Ascending aorta (tissue), 2 donors: ENCODE data around the gene HDAC8. TPM values are rescaled to one million over a fixed set of nuclear protein-coding genes. Genes with fewer than 3 reads are reported as not detected.

Source experiments
- DNase-seq, 2 donors: peaks; one replicate each; pipeline ENCODE4 v3.0.0-alpha.2; 2019; ENCODE audit warnings: low spot score in 2 of 2
- H3K27ac ChIP-seq, 2 donors: fragments of 200-600 bp; sonication (generic); one replicate each; pipeline ENCODE4 v1.5.1; 2016 to 2017; ENCODE audit warnings: mild to moderate bottlenecking in 1 of 2
- H3K27me3 ChIP-seq: fragments of 200-600 bp; sonication (generic); one replicate; pipeline ENCODE4 v1.5.1; 2017
- H3K36me3 ChIP-seq, 2 donors: fragments of 200-600 bp; sonication (generic); one replicate each; pipeline ENCODE4 v1.5.1; 2016
- H3K4me1 ChIP-seq, 2 donors: fragments of 200-600 bp; sonication (generic); one replicate each; pipeline ENCODE4 v1.5.1; 2016 to 2017; ENCODE audit warnings: mild to moderate bottlenecking in 1 of 2
- H3K4me3 ChIP-seq, 2 donors: fragments of 200-600 bp; sonication (generic); one replicate each; pipeline ENCODE4 v1.5.1; 2016 to 2017; ENCODE audit warnings: mild to moderate bottlenecking in 1 of 2
- H3K9me3 ChIP-seq, 2 donors: fragments of 200-600 bp; sonication (generic); one replicate each; pipeline ENCODE4 v1.5.1; 2016
- CTCF ChIP-seq, 3 experiments: fragments of 200-600 bp in 2 of 3; fragments of 450-650 bp in 1 of 3; sonication (generic) in 2 of 3; IDR thresholded peaks; one replicate each; pipeline ENCODE4 v1.5.1; 2016 to 2019; ENCODE audit warnings: antibody characterized with exemption in 3 of 3, mild to moderate bottlenecking in 1 of 3, moderate library complexity in 1 of 3
- intact Hi-C: fragments of 100-400 bp; cut with DNase I; formaldehyde crosslinking; loops from one replicate; pipeline ENCODE4 v1.15.1; 2023
- total RNA-seq: library from RNA; depleted of rRNA; stranded (reverse); fragments of >200 nt; gene quantifications from one replicate; pipeline ENCODE4 v1.1.0, GENCODE V29; 2016

The HDAC8 gene
- total RNA-seq, 1 donor from 2014 or later, result 41.1 TPM

- Histone ChIP-seq H3K36me3 (no peaks in the 10 kb centered on the region), H3K4me1 (no peaks in the 10 kb centered on the region), H3K4me3 (no peak overlapping the region), H3K27ac (no peak overlapping the region), H3K27me3 (no peaks in the 10 kb centered on the region), H3K9me3 (no peaks in the 10 kb centered on the region)
- intact Hi-C loops, result no loop called here
- no peak for DNase-seq
- no peak for TF ChIP-seq CTCF (IDR thresholded peaks at IDR 0.05)
Observed at GRCh38 chrX:72393836-72394517, 178.7 kb downstream of the HDAC8 start.

- intact Hi-C loops, result no loop called here
- no peaks in the 10 kb centered on the region for H3K36me3 ChIP-seq
- no peak for TF ChIP-seq CTCF (IDR thresholded peaks at IDR 0.05)
- no peak overlapping the region for H3K27ac ChIP-seq
- H3K4me1 ChIP-seq, result no peaks in the 10 kb centered on the region
- no peak overlapping the region for H3K4me3 ChIP-seq
- no peak for DNase-seq
- no peaks in the 10 kb centered on the region for H3K9me3 ChIP-seq
- H3K27me3 ChIP-seq, result no peaks in the 10 kb centered on the region
Observed at GRCh38 chrX:72392816-72393800, 179.5 kb downstream of the HDAC8 start.

- Histone ChIP-seq H3K27ac (no peak overlapping the region), H3K36me3 (no peaks in the 10 kb centered on the region), H3K4me1 (no peaks in the 10 kb centered on the region), H3K27me3 (no peaks in the 10 kb centered on the region), H3K9me3 (no peaks in the 10 kb centered on the region), H3K4me3 (no peak overlapping the region)
- no peak for TF ChIP-seq CTCF (IDR thresholded peaks at IDR 0.05)
- intact Hi-C loops, result no loop called here
- no peak for DNase-seq
Observed at GRCh38 chrX:72392042-72392441, 180.6 kb downstream of the HDAC8 start.

- H3K4me3 ChIP-seq, result no peak overlapping the region
- no peak for DNase-seq
- intact Hi-C loops, result no loop called here
- no peaks in the 10 kb centered on the region for H3K9me3 ChIP-seq
- no peaks in the 10 kb centered on the region for H3K36me3 ChIP-seq
- TF ChIP-seq CTCF (IDR thresholded peaks at IDR 0.05), result no peak
- H3K27ac ChIP-seq, result no peak overlapping the region
- H3K27me3 ChIP-seq, result no peaks in the 10 kb centered on the region
- no peaks in the 10 kb centered on the region for H3K4me1 ChIP-seq
Observed at GRCh38 chrX:72387247-72387646, 185.4 kb downstream of the HDAC8 start.

GRCh38 chrX:72382202-72382595 is 190.4 kb downstream of the HDAC8 start:
- no peaks in the 10 kb centered on the region for H3K27me3 ChIP-seq
- intact Hi-C loops, result no loop called here
- H3K36me3 ChIP-seq, result no peaks in the 10 kb centered on the region
- no peaks in the 10 kb centered on the region for H3K4me1 ChIP-seq
- no peak for DNase-seq
- H3K4me3 ChIP-seq, result no peak overlapping the region
- no peak for TF ChIP-seq CTCF (IDR thresholded peaks at IDR 0.05)
- no peaks in the 10 kb centered on the region for H3K9me3 ChIP-seq
- H3K27ac ChIP-seq, result no peak overlapping the region
